ENCODE data around the gene CHGA. TPM values are rescaled to one million over a fixed set of nuclear protein-coding genes. Genes with fewer than 3 reads are reported as not detected.

The CHGA gene
- total and polyA plus RNA-seq, 2 of the 13 experiments (the other 11 are each of a cell fraction or from before 2014, with no cell fraction given) = not detected

DNA sequence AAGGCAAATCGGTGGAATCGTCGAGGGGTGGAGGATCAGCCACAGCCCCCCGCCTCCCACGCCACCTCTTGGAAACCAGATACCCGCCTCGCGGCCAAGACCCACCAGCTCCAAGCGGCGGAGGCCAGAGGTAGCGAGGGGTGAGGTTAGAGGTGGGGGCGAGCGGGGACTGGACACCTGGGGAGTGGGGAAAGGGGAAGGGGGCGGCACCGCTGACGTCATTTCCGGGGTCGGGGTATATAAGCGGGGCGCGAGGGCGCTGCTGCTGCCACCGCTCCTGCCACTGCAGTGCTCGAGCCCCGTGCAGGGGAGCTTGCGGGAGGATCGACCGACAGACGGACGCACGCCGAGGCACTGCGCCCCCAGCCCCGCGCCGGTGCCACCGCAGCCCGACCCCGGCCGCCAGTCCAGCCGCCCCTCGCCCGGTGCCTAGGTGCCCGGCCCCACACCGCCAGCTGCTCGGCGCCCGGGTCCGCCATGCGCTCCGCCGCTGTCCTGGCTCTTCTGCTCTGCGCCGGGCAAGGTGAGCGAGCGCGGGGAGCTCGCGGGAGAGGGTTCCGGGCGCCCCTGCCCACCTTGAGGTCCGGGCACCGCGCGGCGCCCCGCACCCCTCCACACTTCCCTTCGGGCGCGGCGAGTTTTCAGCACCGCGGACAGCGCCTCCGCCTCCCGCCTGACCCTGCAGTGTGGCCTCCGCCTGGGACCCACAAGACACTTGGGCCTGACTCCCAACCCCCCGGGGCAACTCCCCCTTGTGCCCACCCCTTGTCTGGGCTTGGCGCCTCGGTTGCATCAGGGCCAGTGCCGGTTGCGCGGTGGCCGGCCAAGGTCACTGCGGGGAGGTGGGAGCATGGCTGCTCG lies at the start of gene CHGA (continued):
- TF ChIP-seq GMEB1 (CRISPR knock-in tag; IDR thresholded peaks at IDR 0.05; ENCODE audit: borderline replicate concordance) (no peak), YY1 (IDR thresholded peaks at IDR 0.05; ENCODE audit: insufficient read depth, insufficient replicate concordance, low read depth, low read length) (no peak), SAP130 (CRISPR knock-in tag; IDR thresholded peaks at IDR 0.05; ENCODE audit: low read depth) (peak; percentile 77), KLF16 (CRISPR knock-in tag; IDR thresholded peaks at IDR 0.05) (peak in 1 of 2 experiments; percentile 95; a peak in 2 of 4 replicates), PPARG (CRISPR knock-in tag; conservative IDR thresholded peaks at IDR 0.05) (peak; percentile 50; the same call in 1 of the 2 replicates), NCOA5 (CRISPR knock-in tag; IDR thresholded peaks at IDR 0.05) (no peak), CCDC6 (CRISPR knock-in tag; IDR thresholded peaks at IDR 0.05) (peak; percentile 84), ZMYM2 (CRISPR knock-in tag; IDR thresholded peaks at IDR 0.05) (no peak), ZSCAN9 (CRISPR knock-in tag; IDR thresholded peaks at IDR 0.05; ENCODE audit: borderline replicate concordance) (peak; percentile 99), ZNF768 (CRISPR knock-in tag; IDR thresholded peaks at IDR 0.05) (peak; percentile 79), ASH2L (IDR thresholded peaks at IDR 0.05; ENCODE audit: insufficient read length, low read depth, low read length) (no peak), NFIB (CRISPR knock-in tag; IDR thresholded peaks at IDR 0.05; ENCODE audit: borderline replicate concordance) (no peak), HNRNPL (IDR thresholded peaks at IDR 0.05; ENCODE audit: low read depth, low read length) (no peak), MYNN (CRISPR knock-in tag; IDR thresholded peaks at IDR 0.05; ENCODE audit: low read depth) (peak; percentile 61; the same call in 1 of the 2 replicates), ZNF672 (CRISPR knock-in tag; IDR thresholded peaks at IDR 0.05) (no peak), FIP1L1 (IDR thresholded peaks at IDR 0.05; ENCODE audit: borderline replicate concordance, insufficient read depth, low read depth, low read length) (no peak), ZNF263 (CRISPR knock-in tag; IDR thresholded peaks at IDR 0.05) (peak; percentile 68), ZNF431 (CRISPR knock-in tag; IDR thresholded peaks at IDR 0.05; ENCODE audit: borderline replicate concordance, low read depth) (no peak), MXD1 (CRISPR knock-in tag; IDR thresholded peaks at IDR 0.05) (peak; percentile 85; the same call in 1 of the 2 replicates), MAZ (IDR thresholded peaks at IDR 0.05; ENCODE audit: borderline replicate concordance, low read depth, low read length) (no peak), MAZ (CRISPR knock-in tag; IDR thresholded peaks at IDR 0.05; ENCODE audit: low read depth) (peak; percentile 78), ZNF260 (CRISPR knock-in tag; IDR thresholded peaks at IDR 0.05; ENCODE audit: borderline replicate concordance, low read depth) (no peak), MBD4 (IDR thresholded peaks at IDR 0.05; ENCODE audit: borderline replicate concordance, low read length) (no peak)
- TF ChIP-seq, protein P1, sequence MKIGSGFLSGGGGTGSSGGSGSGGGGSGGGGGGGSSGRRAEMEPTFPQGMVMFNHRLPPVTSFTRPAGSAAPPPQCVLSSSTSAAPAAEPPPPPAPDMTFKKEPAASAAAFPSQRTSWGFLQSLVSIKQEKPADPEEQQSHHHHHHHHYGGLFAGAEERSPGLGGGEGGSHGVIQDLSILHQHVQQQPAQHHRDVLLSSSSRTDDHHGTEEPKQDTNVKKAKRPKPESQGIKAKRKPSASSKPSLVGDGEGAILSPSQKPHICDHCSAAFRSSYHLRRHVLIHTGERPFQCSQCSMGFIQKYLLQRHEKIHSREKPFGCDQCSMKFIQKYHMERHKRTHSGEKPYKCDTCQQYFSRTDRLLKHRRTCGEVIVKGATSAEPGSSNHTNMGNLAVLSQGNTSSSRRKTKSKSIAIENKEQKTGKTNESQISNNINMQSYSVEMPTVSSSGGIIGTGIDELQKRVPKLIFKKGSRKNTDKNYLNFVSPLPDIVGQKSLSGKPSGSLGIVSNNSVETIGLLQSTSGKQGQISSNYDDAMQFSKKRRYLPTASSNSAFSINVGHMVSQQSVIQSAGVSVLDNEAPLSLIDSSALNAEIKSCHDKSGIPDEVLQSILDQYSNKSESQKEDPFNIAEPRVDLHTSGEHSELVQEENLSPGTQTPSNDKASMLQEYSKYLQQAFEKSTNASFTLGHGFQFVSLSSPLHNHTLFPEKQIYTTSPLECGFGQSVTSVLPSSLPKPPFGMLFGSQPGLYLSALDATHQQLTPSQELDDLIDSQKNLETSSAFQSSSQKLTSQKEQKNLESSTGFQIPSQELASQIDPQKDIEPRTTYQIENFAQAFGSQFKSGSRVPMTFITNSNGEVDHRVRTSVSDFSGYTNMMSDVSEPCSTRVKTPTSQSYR (CRISPR knock-in tag; IDR thresholded peaks at IDR 0.05; ENCODE audit: borderline replicate concordance) = peak; percentile 58; the same call in 1 of the 2 replicates
